IPS DF 6.9 (cell line): Measurements from ENCODE around the gene TSHZ3.

ENCODE experiments used
- DNase-seq: peaks from one replicate; pipeline ENCODE4 v3.0.0-alpha.2; 2013; ENCODE audit warnings: low read depth, low spot score
- H3K27ac ChIP-seq: one replicate; pipeline ENCODE4 v1.5.1; 2013; ENCODE audit warnings: low read length, control low read depth
- H3K27me3 ChIP-seq: 2 replicates; pipeline ENCODE4 v1.6.1; 2013; ENCODE audit warnings: mild to moderate bottlenecking, low read length; ENCODE audit not compliant: control insufficient read depth, insufficient read depth
- H3K36me3 ChIP-seq: 2 replicates; pipeline ENCODE4 v1.6.1; 2013; ENCODE audit warnings: low read length; ENCODE audit not compliant: control insufficient read depth, insufficient read depth
- H3K4me1 ChIP-seq: 2 replicates; pipeline ENCODE4 v1.6.1; 2013; ENCODE audit warnings: low read length; ENCODE audit not compliant: control insufficient read depth, insufficient read depth
- H3K4me3 ChIP-seq: 2 replicates; pipeline ENCODE4 v1.5.1; 2013; ENCODE audit warnings: mild to moderate bottlenecking, low read length
- H3K9me3 ChIP-seq: 2 replicates; pipeline ENCODE4 v1.6.1; 2013; ENCODE audit warnings: low read length, inconsistent platforms; ENCODE audit not compliant: control insufficient read depth, insufficient read depth
- WGBS: extraction: QIAGEN DNeasy Blood & Tissue Kit; methylation state at CpG from one replicate; pipeline ENCODE4 v1.1.7; 2013; ENCODE audit warnings: mixed read lengths, missing lambda C conversion rate; ENCODE audit not compliant: insufficient read length, insufficient coverage; 5-methylcytosine and 5-hydroxymethylcytosine counted together

The TSHZ3 gene

GRCh38 chr19:31274251-31275067 lies 74.8 kb downstream of the TSHZ3 start:
- Histone ChIP-seq H3K27me3 (no peaks in the 10 kb centered on the region), H3K27ac (no peak overlapping the region), H3K4me1 (no peaks in the 10 kb centered on the region), H3K9me3 (no peaks in the 10 kb centered on the region), H3K36me3 (peaks cover 7% of the 10 kb centered on the region), H3K4me3 (no peak overlapping the region)
- DNase-seq = no peak
- no CpG with 5 or more reads among the region's 19 CpGs for WGBS

- Histone ChIP-seq H3K27me3 (no peaks in the 10 kb centered on the region), H3K4me1 (no peaks in the 10 kb centered on the region), H3K9me3 (no peaks in the 10 kb centered on the region), H3K27ac (no peak overlapping the region), H3K36me3 (no peaks in the 10 kb centered on the region; the same call in 1 of the 2 replicates), H3K4me3 (no peak overlapping the region)
- no peak for DNase-seq
- WGBS = no CpG with 5 or more reads among the region's 15 CpGs
Observed at GRCh38 chr19:31272583-31273106, 76.6 kb downstream of the TSHZ3 start.

GRCh38 chr19:31271306-31271911 lies 77.8 kb downstream of the TSHZ3 start:
- WGBS = 100% methylated on average over 2 of the region's 12 CpGs
- H3K4me1 ChIP-seq = no peaks in the 10 kb centered on the region
- DNase-seq = no peak
- H3K27me3 ChIP-seq = no peaks in the 10 kb centered on the region
- H3K36me3 ChIP-seq = no peaks in the 10 kb centered on the region
- no peak overlapping the region for H3K4me3 ChIP-seq
- H3K27ac ChIP-seq = no peak overlapping the region
- H3K9me3 ChIP-seq = no peaks in the 10 kb centered on the region

- H3K36me3 ChIP-seq = no peaks in the 10 kb centered on the region
- no peak overlapping the region for H3K27ac ChIP-seq
- H3K27me3 ChIP-seq = no peaks in the 10 kb centered on the region
- no peak overlapping the region for H3K4me3 ChIP-seq
- no peak for DNase-seq
- WGBS = no CpG with 5 or more reads among the region's 6 CpGs
- no peaks in the 10 kb centered on the region for H3K9me3 ChIP-seq
- no peaks in the 10 kb centered on the region for H3K4me1 ChIP-seq
Observed at GRCh38 chr19:31270897-31271296, 78.3 kb downstream of the TSHZ3 start.

- no CpG with 5 or more reads among the region's 10 CpGs for WGBS
- Histone ChIP-seq H3K4me1 (no peaks in the 10 kb centered on the region), H3K36me3 (no peaks in the 10 kb centered on the region), H3K4me3 (no peak overlapping the region), H3K27ac (no peak overlapping the region), H3K27me3 (no peaks in the 10 kb centered on the region), H3K9me3 (no peaks in the 10 kb centered on the region)
- DNase-seq = no peak
Observed at GRCh38 chr19:31269425-31270127, 79.7 kb downstream of the TSHZ3 start.

- Histone ChIP-seq H3K9me3 (no peaks in the 10 kb centered on the region), H3K27ac (no peak overlapping the region), H3K4me3 (no peak overlapping the region), H3K27me3 (no peaks in the 10 kb centered on the region), H3K4me1 (no peaks in the 10 kb centered on the region), H3K36me3 (no peaks in the 10 kb centered on the region)
- WGBS = no CpG with 5 or more reads among the region's 15 CpGs
- no peak for DNase-seq
Observed at GRCh38 chr19:31268751-31269383, 80.4 kb downstream of the TSHZ3 start.

- DNase-seq = no peak
- H3K36me3 ChIP-seq = no peaks in the 10 kb centered on the region
- H3K4me1 ChIP-seq = no peaks in the 10 kb centered on the region; the same call in 1 of the 2 replicates
- no peaks in the 10 kb centered on the region for H3K9me3 ChIP-seq
- no peaks in the 10 kb centered on the region for H3K27me3 ChIP-seq
- WGBS = no CpG with 5 or more reads among the region's 7 CpGs
- no peak overlapping the region for H3K4me3 ChIP-seq
- H3K27ac ChIP-seq = no peak overlapping the region
Observed at GRCh38 chr19:31266731-31267130, 82.5 kb downstream of the TSHZ3 start.

GRCh38 chr19:31266196-31266595 lies 83.0 kb downstream of the TSHZ3 start:
- no peaks in the 10 kb centered on the region for H3K9me3 ChIP-seq
- H3K27me3 ChIP-seq = no peaks in the 10 kb centered on the region
- DNase-seq = no peak
- no peak overlapping the region for H3K27ac ChIP-seq
- no peaks in the 10 kb centered on the region; the same call in 1 of the 2 replicates for H3K4me1 ChIP-seq
- H3K36me3 ChIP-seq = no peaks in the 10 kb centered on the region
- H3K4me3 ChIP-seq = no peak overlapping the region
- no CpG with 5 or more reads among the region's 4 CpGs for WGBS

GRCh38 chr19:31264041-31264778 lies 85.0 kb downstream of the TSHZ3 start:
- WGBS = no CpG with 5 or more reads among the region's 9 CpGs
- Histone ChIP-seq H3K27ac (no peak overlapping the region), H3K4me3 (no peak overlapping the region), H3K4me1 (no peaks in the 10 kb centered on the region; the same call in 1 of the 2 replicates), H3K36me3 (no peaks in the 10 kb centered on the region), H3K27me3 (no peaks in the 10 kb centered on the region), H3K9me3 (no peaks in the 10 kb centered on the region)
- no peak for DNase-seq
